Prostate gland (tissue), 2 donors: ENCODE measurements around the gene NIPAL1.

Source experiments
- CTCF ChIP-seq, 4 experiments: fragments of 200-600 bp in 2 of 4; fragments of 450-650 bp in 2 of 4; sonication (generic) in 2 of 4; IDR thresholded peaks; 1 replicate in 3 of 4; 2 replicates in 1 of 4; pipeline ENCODE4 v1.5.1; 2016 to 2019; ENCODE audit warnings: antibody characterized with exemption in 4 of 4, mild to moderate bottlenecking in 2 of 4, moderate library complexity in 2 of 4
- POLR2AphosphoS5 ChIP-seq: sonication (generic); formaldehyde crosslinking; IDR thresholded peaks from one replicate; pipeline ENCODE4 v1.6.1; 2017; ENCODE audit warnings: antibody characterized with exemption

- TF ChIP-seq CTCF (IDR thresholded peaks at IDR 0.05), result no peak
- no peak for TF ChIP-seq POLR2AphosphoS5
Observed at GRCh38 chr4:48018112-48018511, 1.5 kb downstream of the NIPAL1 start.
